ELR (cell line): ENCODE data around the gene TUB.

Experiments used
- DNase-seq: peaks from one replicate; pipeline ENCODE4 v3.0.0-alpha.2; 2015; ENCODE audit warnings: low read depth

TUB gene

DNA sequence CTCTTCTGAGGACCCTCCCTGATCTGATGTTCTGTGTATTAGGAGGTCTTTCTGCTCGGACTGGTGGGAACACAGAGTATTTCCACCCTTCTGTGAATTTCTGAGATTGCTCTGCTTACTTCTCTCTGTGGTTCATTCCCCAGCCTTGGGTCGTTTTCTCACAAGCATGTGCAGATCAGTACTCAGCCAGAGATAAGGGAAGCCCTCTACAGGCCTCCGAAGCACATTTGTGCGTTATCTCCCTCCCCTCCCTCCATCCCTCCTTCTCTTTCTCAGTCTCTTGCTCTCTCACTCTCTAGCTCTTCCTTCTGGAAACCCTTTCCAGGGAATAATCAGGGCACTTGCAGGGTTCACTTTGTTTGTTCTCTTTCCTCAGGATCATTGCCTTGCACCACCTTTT, 35.2 kb upstream of the TUB start:
- no peak for DNase-seq

DNA sequence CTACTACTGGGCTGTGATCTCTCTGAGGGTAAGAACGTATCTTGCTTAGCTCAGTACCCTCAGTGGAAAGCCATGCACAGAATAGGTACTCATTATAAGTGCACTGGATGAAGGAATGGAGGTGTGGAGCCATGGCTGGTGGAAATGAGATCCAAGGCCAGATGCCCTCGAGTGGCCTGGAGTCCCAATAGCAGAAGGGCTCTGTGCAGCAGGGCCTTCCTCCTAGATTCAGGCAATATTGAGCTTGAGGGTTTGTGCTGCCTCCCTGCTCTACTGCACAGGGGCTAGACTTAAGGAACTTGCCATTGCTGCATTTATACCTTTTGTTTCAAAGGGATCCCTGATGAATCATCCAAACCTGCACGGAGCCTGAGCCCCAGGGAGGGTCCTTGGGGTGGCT, 33.6 kb upstream of the TUB start:
- no peak for DNase-seq

DNA sequence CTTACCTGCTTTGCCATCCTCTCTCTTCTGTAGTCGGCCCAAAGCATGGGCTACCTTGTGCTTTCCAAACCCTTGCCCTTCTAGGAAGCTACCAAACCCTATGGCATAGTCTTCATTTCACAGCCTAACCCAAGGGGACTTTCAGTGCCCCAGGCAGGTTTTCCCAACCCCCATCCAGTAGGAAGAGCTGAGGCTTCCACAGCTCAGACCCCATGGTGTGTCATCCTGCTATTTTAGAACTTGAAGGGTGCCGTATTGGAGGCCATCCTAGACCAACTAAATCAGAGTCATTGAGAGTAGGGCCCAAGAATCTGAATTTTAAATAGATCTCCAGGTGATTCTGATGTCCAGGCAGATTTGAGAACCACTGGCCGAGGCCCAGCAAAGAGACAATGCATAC, 31.9 kb upstream of the TUB start:
- no peak for DNase-seq

DNA sequence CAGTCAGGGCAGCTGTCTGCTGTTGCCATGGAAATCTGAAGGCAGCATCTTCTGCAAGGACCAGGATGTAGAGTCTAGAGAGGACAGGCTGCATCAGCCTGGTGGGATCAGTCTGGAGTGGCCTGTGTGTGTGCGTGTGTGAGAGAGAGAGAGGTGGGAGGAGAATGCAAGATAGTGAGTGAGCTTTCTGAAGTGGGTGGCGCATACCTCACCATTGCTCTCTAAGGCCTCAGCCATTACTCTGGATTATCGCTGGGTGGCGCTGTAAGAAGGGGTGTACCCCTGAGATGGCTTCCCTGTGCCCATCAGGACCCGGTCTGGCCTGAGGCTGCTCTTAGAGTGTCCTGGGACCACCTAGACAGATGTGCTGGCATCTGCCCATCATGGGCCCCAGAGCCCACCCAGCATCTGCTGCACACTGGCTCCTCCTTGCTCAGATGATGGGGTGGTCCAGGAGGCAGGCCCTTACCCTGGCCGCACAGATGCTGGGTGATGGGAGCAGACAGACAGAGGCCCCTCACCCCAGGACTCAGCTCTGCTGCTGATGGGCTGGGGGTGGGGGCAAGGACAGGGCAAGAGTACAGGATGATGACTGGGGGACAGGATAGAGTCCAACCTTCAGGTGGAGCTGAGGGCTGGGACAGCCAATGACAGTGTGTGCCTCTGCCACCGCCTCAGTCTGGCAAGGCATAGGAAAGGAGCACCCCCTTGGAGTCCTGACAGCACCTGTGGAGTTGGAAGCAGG, 25.7 kb upstream of the TUB start:
- DNase-seq, result no peak

DNA sequence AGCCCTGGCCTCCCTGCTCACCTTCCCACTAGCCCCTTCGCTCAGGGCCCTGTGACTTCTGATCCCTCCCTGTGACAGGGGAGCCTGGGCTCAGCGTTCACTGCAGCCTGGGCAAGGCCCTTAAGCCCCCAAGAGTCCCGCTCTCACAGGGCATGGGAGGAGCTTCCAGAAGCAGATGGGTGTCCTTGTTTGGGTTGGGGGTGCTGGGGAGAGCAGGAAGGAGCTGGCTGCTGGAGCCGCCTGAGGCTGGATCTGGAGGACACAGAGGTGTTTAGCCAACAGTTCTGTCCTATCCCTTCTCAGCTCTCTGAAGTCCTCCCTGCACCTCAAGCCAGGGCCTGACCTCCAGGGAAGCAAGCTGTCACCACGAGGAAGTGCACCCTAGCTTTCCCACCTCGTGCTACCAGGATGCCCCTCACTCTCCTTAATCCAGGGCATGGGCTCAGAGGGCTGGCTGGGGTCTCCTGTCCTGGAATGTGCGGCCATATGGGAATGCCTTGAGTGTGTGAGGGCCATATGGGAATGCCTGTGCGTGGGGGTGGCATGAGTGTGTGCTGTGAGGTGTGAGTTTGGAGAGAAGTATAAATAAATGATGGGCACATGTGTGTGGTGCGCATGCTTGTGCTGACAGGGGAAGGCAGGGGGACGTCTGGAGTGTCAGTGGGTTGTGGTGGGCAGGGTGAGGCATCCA, 25.0 kb upstream of the TUB start:
- no peak for DNase-seq

DNA sequence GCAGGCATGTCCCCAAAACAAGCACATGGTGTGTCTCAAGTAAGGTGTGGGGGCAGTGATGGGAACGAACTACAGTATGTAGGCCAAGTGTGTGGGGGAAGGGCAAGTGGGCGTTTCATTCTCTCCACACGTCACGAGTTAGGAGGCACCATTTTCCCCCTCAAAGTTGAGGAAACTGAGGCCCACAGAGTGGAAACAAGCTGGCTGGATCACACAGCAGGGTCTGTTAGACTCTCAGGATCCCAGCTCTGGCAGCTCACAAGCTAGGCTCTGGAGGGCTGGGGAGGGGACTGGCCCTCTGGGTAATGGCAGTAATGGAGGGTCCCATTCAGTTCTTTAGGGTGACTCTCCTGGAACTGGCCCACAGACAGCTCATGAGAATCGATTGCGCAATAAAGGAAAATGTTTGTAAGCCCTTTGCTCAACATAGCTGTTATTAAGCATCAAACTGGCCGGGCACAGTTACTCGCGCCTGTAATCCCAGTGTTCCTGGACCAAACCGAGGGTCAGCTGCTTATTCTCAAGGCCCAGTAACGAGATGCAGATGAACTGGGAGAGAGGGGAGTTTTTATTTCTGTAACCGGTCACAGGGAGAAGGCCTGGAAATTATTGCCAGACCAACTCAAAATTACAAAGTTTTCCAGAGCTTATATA, 24.1 kb upstream of the TUB start:
- DNase-seq, result peak; percentile 47

DNA sequence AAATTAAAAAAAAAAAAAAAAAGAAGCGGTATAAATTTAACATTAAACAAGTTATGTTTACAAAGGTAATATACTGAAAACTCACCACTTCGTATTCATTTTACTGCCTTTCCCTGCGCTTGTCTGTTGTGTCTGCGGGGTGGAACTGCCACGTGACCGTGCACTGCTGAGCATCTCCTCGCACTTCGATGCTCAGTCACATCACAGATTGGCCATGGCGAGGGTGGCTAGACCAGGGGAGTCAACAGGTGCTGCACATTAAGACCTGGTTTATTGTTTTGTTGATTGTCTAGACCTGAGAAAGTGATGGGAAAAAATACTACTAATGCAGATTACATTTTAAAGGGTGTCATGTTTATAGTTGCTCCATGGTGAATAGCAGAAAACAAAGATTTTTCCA, 22.8 kb upstream of the TUB start:
- no peak for DNase-seq

DNA sequence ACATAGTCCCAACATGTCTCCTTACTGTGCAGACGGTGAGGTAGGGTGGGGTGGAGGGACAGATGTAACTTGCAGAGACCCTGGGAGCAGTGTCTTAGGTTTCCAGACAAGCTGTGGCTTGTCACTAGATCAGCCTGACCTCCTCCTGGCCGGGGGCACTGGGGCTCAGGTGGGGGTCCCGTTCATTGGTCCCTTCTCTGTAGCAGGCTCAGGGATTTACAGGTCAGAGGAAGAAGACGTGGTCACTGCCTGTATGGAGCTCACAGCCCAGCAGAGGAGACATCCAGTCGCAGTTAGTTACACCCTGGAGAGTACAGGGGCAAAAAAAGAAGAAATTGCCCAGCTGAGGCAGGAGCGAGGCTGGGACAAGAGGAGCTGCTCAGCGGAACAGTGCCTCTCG, 22.0 kb upstream of the TUB start:
- DNase-seq, result no peak

DNA sequence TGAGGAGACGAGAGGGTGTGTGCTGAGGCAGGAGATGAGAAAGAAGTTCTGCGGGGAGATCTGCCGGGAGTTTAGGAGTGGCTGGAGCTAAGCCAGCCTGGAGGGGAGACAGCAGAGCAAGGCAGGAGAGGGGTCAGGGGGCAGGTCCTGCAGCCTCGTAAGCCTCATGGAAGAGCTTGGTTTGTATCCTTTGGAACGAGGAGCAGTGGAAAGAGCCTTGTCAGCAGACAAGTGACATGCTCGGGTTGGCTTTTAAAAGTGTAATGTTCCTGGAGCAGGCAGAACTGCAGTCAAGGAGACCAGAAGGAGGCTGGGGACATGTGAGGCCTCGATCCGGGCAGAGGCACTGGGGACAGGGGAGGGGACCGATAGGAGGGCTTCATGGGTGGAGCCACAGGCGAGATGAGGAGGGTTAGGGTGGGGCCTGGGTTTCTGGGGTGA, 21.4 kb upstream of the TUB start:
- DNase-seq, result no peak

DNA sequence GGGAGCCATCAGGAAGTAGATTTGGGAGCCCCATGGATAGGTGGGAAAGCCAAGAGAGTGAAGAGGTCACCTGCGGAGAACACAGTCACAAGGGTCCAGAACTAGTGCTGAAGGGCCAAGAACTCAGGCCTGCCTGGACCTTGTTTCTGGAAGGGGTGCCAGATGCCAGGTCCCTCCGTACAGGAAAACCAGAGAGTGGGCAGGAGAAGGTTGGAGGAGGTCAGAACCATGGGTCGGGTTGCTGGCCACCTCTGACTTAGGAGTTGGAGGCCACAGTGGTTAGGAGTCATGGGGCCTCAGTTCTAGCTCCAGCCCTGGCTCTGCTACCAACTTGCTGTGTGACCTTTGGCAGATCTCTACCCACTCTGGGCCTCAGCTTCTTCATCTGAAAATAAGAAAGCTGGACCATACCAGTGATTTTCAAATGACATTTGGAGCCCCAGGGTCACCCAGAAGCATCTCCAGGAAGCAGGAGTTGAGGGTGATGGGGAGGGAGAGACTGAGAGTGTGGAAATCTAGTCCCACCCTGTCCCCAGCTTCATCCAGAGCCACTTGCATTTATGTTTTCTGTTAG, 20.8 kb upstream of the TUB start:
- DNase-seq, result no peak

DNA sequence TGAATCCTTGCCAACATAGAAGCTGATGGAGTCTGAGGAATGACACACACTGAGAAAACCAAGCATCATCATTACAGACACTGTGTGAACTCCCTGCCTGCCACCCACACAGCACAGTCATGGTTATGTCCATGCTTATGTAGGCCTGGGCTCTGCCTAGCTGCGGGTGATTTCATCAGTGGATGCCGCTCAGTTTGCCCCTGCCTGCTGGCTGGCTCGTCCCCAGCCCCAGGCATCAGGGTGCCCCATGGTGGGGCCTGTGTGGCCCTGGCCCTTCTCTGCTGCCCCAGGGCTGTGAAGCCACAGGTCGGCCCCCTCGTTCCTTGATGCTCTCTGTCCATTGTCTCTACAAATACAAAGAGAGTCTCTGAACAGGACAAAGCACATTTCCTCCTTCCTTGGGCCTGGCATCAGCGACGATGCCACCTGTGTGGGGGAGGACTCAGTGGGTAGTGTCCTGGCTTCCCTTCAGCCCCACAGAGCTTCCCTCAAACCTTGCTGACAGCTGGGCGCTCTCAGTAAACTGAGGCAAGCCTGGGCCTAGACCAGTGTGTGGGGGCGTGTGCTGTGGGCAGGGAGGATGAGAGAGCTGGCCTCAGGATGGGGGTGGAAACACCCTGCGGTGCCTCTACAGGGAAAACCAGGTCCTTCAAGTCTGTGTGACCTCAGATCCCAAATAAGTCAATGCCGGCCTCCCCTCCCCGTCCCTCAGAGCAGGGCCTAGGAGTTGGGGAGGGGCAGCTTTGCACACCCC, 20.0 kb upstream of the TUB start:
- DNase-seq, result peak; percentile 30

DNA sequence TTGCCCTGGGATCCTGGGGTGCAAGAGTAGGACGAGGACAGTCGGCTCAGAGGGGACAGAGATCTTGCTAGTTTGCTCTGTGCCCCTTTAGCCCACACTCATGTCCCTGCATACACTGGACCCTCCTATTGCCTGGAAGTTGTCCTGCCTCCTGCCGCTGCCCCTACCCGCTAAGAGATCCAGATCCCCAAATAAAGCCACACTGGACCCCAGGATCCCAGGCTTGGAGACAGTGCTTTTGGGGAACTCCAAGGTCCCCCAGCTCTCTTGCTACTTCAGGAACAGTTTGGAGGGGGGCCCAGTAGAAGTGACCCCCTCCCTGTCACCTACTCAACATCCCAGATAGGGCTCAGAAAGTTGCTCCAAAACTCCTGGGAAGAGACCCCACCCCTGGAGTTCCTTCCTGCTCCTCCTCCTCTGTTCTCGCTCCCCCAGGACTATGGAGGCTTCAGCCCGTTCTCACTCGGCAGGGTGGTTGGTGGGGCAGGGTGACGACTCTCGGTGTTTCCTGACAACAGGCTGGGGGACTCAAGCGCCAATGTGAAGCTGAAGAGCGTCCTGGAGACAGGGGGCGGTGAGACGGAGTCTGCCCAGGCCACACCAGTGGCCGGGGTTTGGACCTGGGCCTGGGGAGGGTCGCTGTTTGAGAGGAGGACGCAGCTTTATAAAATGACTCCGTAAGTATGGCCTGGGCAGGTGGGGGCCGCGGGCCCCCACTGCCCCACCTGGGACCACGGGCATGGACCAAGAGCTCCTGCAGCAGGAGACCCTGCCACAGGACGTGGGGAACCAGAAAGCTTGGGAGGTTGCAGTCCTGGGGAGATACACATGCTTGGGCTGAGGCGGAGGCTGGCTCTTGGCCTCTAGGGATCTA, 19.2 kb upstream of the TUB start:
- no peak for DNase-seq

DNA sequence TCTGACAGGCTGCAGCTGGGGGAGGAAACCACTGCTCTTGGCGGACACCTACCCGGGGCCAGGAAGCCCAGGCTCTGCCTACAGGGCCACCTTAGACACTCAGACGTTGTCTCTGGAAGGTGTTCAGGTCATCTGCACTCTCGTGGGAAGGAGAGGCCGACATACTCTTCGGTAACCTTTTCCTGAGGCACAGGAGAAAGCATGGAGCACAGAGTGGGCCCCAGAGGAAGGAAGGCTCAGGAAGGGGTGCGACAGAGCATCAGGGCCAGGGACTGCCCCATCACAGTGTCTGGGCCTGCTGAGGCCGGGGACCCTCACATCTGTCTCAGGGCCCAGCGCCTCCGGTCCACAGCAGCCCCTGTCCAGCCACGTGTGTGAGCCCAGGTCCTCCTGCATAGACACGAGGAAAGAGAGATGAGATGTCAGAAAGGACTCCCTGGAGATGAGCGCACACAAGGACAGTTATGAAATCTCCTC, 18.2 kb upstream of the TUB start:
- DNase-seq, result no peak

DNA sequence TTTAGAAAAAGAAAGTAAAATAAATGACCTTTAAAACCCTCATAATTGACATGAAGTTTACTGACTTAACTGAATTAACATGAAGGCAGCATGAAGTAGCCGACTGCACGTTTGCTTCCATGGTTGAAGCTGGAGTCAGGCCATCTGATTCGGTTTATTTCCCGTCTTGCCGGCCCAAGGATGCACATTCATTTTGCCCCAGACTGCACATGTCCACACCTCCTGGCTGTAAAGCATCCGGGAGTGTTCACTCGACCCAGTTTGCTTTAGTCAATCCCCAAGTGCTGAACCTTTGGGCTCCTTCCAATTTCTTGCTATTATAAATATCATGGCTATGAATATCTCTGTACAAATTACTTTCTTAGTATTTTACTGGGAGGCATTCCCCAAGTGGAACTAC, 17.7 kb upstream of the TUB start:
- DNase-seq, result no peak

DNA sequence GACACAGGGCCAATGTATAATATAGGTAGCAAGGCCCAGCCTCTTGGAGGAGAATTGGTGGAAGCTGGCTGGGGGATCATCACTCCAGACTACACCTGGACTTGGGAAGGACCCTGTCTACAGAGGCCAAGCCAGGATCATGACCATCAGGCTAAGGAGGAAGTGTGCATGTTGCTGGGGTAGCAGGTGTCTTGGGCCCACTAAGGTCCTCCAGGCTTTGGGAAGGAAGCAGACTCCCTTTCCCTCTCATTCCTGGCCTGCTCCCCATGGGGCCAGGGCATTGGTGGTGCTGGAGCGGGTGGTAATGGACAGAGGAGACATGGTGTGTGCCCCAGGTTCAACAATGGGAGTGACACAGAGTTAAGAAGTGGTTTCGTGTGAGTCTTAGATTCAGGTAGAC, 16.0 kb upstream of the TUB start:
- no peak for DNase-seq

DNA sequence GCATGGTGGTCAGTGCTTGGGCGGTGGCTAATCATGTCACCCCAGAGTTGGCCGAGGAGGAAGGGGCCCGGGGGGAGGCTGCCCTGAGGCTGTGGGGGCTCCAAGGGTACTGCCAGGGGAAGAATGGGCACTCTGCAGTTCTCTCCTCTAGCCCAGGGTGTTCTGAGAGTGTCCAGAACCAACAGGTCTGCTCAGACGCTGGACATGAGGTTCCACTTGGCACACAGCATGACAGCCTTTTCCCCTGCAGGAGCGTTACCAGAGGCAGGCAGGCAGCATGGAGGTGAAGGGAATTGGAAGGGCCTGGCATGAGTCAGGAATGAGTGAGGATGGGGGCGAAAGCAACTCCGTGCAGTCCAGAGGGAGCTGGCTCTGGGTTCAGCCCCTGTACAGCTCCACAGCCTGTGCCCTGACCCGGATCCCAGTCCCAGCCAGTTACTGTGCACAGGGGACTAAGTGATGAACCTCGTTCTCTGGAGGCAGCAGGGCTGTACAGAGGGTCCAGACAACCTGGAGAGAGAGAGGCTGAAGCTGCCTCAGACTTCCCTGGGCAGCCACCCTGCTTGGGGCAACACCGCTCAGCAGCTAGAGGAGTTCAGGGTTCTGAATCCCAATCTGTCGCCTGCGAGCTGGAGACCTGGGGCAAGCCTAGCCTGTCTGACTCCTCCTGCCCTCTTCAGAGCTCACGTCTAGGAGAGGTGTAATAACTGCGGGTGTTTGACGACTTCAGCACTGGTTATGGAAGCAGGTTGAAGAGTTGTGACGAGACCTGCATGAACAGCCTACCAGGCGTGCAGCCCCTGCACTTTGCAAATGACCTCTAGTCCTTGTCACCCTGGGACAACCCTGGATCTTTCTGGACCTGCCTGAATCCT, 14.7 kb upstream of the TUB start:
- no peak for DNase-seq

DNA sequence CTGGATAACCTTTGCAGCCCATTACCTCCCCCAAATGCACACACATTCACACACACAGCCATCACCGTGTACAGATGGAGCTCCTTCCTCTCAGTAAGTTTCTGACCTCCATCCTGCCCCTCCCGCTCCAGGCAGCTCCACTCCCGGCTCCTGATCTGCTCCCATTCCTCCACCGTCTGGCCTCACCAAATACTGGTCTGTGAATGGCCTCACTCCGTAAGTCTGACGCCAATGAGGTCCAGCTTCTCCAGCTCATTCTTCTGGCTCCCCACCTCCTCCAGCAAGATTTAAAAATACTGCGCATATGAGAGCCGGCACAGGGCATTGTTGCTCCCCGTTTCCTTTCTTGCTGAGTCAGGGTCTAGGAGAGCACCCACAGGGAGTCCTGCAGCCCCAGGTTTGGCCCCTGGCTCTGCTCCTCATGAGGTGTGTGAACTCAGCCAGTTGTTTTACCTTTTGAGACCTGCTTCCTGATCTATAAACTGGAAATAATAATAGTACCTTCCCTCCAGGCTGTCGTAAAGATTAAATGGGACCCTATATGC, 14.0 kb upstream of the TUB start:
- DNase-seq, result no peak

DNA sequence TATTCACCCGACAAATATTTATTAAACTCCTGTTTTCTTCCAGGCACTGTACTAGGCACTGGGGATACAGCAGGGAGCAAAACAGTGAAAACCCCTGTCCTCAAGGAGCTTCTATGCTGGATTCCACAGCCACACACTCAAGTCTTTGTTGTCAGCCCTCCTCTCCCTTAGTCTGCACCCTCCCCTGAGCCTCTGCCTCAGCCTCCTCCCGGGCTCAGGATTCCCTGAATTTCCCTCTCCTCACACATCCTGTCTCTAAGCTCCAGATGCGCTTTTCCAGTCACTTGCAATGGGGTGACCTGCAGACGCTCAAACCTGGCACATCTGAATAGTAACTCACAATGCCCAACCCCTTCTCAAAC, 13.5 kb upstream of the TUB start:
- DNase-seq, result no peak

DNA sequence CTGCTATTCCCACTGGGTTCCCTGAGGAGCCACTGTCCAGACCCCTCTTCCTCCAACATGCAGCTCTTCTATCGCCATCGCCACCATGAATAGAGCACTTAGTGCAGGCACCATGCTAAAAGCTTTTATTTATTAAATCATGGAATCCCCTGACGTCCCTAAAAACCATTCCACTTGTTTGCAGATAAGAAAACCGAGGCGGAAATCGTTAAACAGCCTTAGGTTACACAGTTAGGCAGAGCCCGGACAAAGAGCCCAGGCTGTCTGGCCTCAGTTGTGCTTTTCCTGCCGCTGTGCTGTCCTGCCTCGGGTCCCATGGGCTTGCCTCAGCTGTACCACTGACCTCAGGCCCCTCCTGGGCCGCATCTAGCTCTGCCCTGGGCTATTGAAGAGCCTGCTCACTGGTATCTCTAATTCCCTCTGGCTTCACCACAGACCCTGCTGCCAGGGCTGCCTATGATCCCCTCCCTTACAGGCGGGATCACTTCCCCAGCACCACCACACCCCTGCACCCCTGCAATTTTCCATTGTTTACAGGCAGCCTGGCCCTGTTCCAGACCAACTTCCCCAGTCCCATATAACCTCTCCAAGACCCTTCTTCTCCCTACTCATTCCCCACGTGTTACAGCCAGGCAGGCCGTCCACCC, 13.0 kb upstream of the TUB start:
- DNase-seq, result no peak
